B cell (primary cell): ENCODE measurements around the gene MRPL53. TPM values are rescaled to one million over a fixed set of nuclear protein-coding genes. Genes with fewer than 3 reads are reported as not detected.

Source experiments
- ATAC-seq: fragments of 200-7000 bp; cut with Tn5 transposase; one replicate; pipeline ENCODE4 v1.10.0; 2021; ENCODE audit warnings: low read depth, mild to moderate bottlenecking, moderate number of reproducible peaks, moderate library complexity
- CTCF ChIA-PET: fragments of 350-600 bp; sonication (Branson Sonifier 250); formaldehyde crosslinking; loops from one replicate; lab custom pipeline; 2021; ENCODE audit warnings: antibody characterized with exemption, inconsistent platforms; lab: Charles Lee
- POLR2A ChIA-PET: fragments of 350-600 bp; sonication (Branson Sonifier 250); formaldehyde crosslinking; loops from one replicate; lab custom pipeline; 2021; ENCODE audit warnings: antibody characterized with exemption; lab: Charles Lee
- DNase-seq: peaks from one replicate; pipeline ENCODE4 v3.0.0; 2013
- H2AFZ ChIP-seq: 2 replicates; pipeline ENCODE4 v1.6.1; 2012; ENCODE audit warnings: mild to moderate bottlenecking, low read depth, low read length; ENCODE audit not compliant: insufficient read depth, poor library complexity, severe bottlenecking
- H3K27ac ChIP-seq, 2 donors: 1 replicate in 1 of 2; 2 replicates in 1 of 2; pipeline ENCODE4 v1.5.1; 2012 to 2013; ENCODE audit warnings: low read length in 2 of 2, mild to moderate bottlenecking in 2 of 2, moderate library complexity in 1 of 2
- H3K27me3 ChIP-seq, 4 experiments: fragments of 200-600 bp in 1 of 4; sonication (generic) in 1 of 4; replicated peaks in 1 of 4; 1 replicate in 2 of 4; 2 replicates in 2 of 4; pipeline versions ENCODE4 v1.6.1 to v1.7.0; 2013 to 2016; ENCODE audit warnings: low read length in 3 of 4, mild to moderate bottlenecking in 2 of 4, mixed read lengths in 1 of 4, moderate library complexity in 1 of 4; ENCODE audit not compliant: insufficient read depth in 4 of 4, control insufficient read depth in 3 of 4; ENCODE audit errors: control extremely low read depth in 1 of 4
- H3K36me3 ChIP-seq, 2 experiments: replicated peaks in 1 of 2; 1 replicate in 1 of 2; 2 replicates in 1 of 2; pipeline versions ENCODE4 v1.6.1 to v1.7.1; 2013; ENCODE audit warnings: low read length in 1 of 2; ENCODE audit not compliant: insufficient read depth in 2 of 2, control insufficient read depth in 1 of 2; ENCODE audit errors: control extremely low read depth in 1 of 2, extremely low read depth in 1 of 2
- H3K4me1 ChIP-seq, 2 donors: fragments of 200-600 bp in 1 of 2; sonication (generic) in 1 of 2; 1 replicate in 1 of 2; 2 replicates in 1 of 2; pipeline versions ENCODE4 v1.5.1 to v1.6.1; 2013 to 2017; ENCODE audit warnings: low read length in 2 of 2; ENCODE audit not compliant: control insufficient read depth in 2 of 2, insufficient read depth in 2 of 2
- H3K4me2 ChIP-seq: replicated peaks from 2 replicates; pipeline ENCODE3; 2012; ENCODE audit warnings: mild to moderate bottlenecking, low read depth, low read length; ENCODE audit not compliant: poor library complexity, severe bottlenecking
- H3K4me3 ChIP-seq, 5 experiments: fragments of 200-600 bp in 1 of 5; sonication (generic) in 1 of 5; 1 replicate in 3 of 5; 2 replicates in 2 of 5; pipeline versions ENCODE4 v1.5.1 to v1.7.0; 2011 to 2016; ENCODE audit warnings: low read length in 4 of 5, mild to moderate bottlenecking in 4 of 5, low read depth in 2 of 5, control low read depth in 1 of 5, moderate library complexity in 1 of 5; ENCODE audit not compliant: insufficient read depth in 1 of 5; ENCODE audit errors: control extremely low read depth in 1 of 5, extremely low read depth in 1 of 5
- H3K79me2 ChIP-seq: fragments of 200-600 bp; sonication (generic); one replicate; pipeline ENCODE4 v1.6.0; 2016; ENCODE audit warnings: low read length; ENCODE audit not compliant: control insufficient read depth, insufficient read depth
- H3K9ac ChIP-seq: fragments of 200-600 bp; sonication (generic); 2 replicates; pipeline ENCODE4 v1.6.1; 2017; ENCODE audit warnings: mild to moderate bottlenecking, low read length, moderate library complexity
- H3K9me3 ChIP-seq, 3 donors: one replicate each; pipeline versions ENCODE4 v1.6.1 to v1.7.1; 2013; ENCODE audit warnings: low read length in 2 of 3; ENCODE audit not compliant: control insufficient read depth in 2 of 3, insufficient read depth in 1 of 3; ENCODE audit errors: control extremely low read depth in 1 of 3
- H4K20me1 ChIP-seq: 2 replicates; pipeline ENCODE4 v1.6.0; 2012; ENCODE audit warnings: mild to moderate bottlenecking, low read length; ENCODE audit not compliant: insufficient read depth, control insufficient read depth, poor library complexity, severe bottlenecking
- H3K27ac Mint-ChIP-seq: one replicate; pipeline ENCODE4 v1.8.0; 2021; ENCODE audit warnings: mixed read lengths
- H3K27me3 Mint-ChIP-seq: one replicate; pipeline ENCODE4 v1.8.0; 2021; ENCODE audit warnings: mixed read lengths
- H3K4me1 Mint-ChIP-seq: one replicate; pipeline ENCODE4 v1.8.0; 2021; ENCODE audit warnings: mixed read lengths
- H3K4me3 Mint-ChIP-seq: one replicate; pipeline ENCODE4 v1.8.0; 2021; ENCODE audit warnings: mixed read lengths
- H3K9me3 Mint-ChIP-seq: one replicate; pipeline ENCODE4 v1.8.0; 2022; ENCODE audit warnings: mixed read lengths; ENCODE audit not compliant: insufficient read depth
- EZH2 ChIP-seq: IDR thresholded peaks from 2 replicates; pipeline ENCODE4 v1.6.1; 2012; ENCODE audit warnings: borderline replicate concordance, low read depth, mild to moderate bottlenecking, moderate library complexity, low read length; ENCODE audit not compliant: insufficient read depth, poor library complexity, severe bottlenecking
- WGBS: methylation state at CpG from one replicate; pipeline ENCODE4 v1.1.5; 2013; ENCODE audit warnings: missing lambda C conversion rate; ENCODE audit not compliant: insufficient coverage; 5-methylcytosine and 5-hydroxymethylcytosine counted together
- intact Hi-C: fragments of 100-400 bp; cut with micrococcal nuclease; formaldehyde crosslinking; loops from one replicate; pipeline ENCODE4 v1.10.0; 2022
- polyA plus RNA-seq: library from polyadenylated mRNA; depleted of rRNA; stranded (reverse); fragments of >200 nt; gene quantifications from 2 replicates; pipeline ENCODE4 v1.2.3, GENCODE V29; 2012
- total RNA-seq, 2 donors: library from RNA; stranded (reverse); fragments of 120-200 nt in 1 of 2; gene quantifications; 1 replicate in 1 of 2; 2 replicates in 1 of 2; pipeline versions ENCODE4 v1.2.3 to v1.2.4, GENCODE V29; 2013 to 2022
- TF ChIP-seq, protein P1 (sequence below): fragments of 200-600 bp; IDR thresholded peaks from one replicate; pipeline ENCODE4 v1.8.0; 2022; ENCODE audit warnings: antibody characterized with exemption, mild to moderate bottlenecking

Gene MRPL53
- total and polyA plus RNA-seq, 2 donors (not counting 1 experiment from before 2014, with no cell fraction given), result 59.3 to 70.0 TPM

DNA sequence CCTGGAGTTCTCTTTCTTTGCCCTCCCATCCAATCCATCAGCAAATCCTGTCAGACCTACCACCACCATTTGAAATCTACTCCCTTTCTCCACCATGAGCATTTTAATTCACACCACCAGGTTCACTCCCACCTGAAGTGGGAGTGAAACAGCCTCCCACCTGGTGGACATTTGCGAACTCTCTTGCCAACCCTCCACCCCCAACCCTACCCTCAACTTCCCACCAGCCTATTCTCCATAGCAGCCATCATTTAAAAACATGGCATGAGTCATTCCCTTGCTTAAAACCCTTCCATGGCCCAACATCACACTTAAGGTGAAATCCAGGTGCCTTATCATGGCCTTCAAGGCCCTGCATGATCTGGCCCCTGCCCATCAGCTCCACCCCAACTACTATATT, 34.2 kb downstream of the MRPL53 start:
- Histone ChIP-seq H3K4me2 (no peak overlapping the region), H4K20me1 (no peaks in the 10 kb centered on the region), H3K9me3 (peaks cover 0 to 9% (median 0%) of the 10 kb centered on the region in 3 donors), H3K27ac (no peak overlapping the region), H3K36me3 (no peaks in the 10 kb centered on the region), H3K4me3 (no peak overlapping the region), H3K4me1 (peaks cover 36 to 46% of the 10 kb centered on the region in 2 donors), H3K27me3 (peaks cover 0 to 33% (median 12%) of the 10 kb centered on the region in 4 experiments), H3K9ac (no peak overlapping the region), H3K79me2 (no peaks in the 10 kb centered on the region), H2AFZ (no peak overlapping the region)
- H3K4me3 Mint-ChIP-seq, result peak overlapping the region; percentile 50
- ChIA-PET CTCF (interaction anchor here (1.5 kb wide), 1 partner anchor 16 kb away, joined by 6 read pairs; the partner anchor contains the start of genes C2orf81 and WDR54), POLR2A (no interaction called here)
- H3K4me1 Mint-ChIP-seq, result peaks cover 47% of the 10 kb centered on the region
- peaks cover 9% of the 10 kb centered on the region for H3K27me3 Mint-ChIP-seq
- ATAC-seq (no peak), DNase-seq (no peak)
- WGBS, result 75% methylated on average over 1 of the region's 1 CpG
- no peak overlapping the region for H3K27ac Mint-ChIP-seq
- no peaks in the 10 kb centered on the region for H3K9me3 Mint-ChIP-seq
- intact Hi-C loops, result no loop called here
- TF ChIP-seq, protein P1, sequence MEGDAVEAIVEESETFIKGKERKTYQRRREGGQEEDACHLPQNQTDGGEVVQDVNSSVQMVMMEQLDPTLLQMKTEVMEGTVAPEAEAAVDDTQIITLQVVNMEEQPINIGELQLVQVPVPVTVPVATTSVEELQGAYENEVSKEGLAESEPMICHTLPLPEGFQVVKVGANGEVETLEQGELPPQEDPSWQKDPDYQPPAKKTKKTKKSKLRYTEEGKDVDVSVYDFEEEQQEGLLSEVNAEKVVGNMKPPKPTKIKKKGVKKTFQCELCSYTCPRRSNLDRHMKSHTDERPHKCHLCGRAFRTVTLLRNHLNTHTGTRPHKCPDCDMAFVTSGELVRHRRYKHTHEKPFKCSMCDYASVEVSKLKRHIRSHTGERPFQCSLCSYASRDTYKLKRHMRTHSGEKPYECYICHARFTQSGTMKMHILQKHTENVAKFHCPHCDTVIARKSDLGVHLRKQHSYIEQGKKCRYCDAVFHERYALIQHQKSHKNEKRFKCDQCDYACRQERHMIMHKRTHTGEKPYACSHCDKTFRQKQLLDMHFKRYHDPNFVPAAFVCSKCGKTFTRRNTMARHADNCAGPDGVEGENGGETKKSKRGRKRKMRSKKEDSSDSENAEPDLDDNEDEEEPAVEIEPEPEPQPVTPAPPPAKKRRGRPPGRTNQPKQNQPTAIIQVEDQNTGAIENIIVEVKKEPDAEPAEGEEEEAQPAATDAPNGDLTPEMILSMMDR, result no peak
- TF ChIP-seq EZH2, result no peak

DNA sequence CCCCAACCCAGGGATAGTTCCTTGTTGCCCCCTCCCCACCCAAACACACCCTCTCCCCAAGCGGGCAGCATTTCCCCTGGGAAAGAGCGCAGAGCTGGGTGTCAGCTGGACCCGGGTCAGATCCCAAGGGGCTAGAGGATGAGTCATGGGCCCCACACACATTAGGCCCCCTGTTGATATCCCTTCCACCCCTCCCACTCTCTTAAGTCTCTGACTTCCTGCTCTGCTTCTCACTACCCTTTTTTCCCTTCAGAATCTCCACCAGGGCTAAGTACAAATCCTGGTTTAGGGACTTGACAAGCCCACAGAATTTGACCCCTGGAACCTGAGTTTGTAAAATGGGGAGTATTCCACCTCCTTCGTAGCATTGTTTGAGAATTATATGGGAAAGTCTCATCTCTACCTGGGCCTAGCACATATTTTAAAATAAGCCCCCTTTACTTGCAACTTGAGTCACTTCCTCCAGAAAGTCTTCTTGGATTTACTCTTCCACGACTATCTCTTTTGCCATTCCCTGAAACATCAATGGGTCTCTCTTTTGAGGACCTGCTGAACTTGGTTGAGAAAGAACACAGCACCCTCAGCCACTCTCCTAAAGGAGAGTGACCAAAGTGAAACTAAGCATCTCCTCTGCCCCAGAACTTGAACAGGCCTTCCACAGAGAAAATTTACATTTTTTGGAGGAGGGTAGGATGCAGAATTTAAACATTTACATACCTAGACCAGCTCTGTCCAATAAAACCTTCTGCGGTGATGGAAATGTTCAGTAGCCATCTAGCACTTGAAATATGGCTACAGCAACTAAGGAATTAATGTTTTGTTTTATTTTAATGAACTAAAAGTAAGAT, 35.4 kb downstream of the MRPL53 start:
- peaks cover 33 to 41% of the 10 kb centered on the region in 2 donors for H3K4me1 ChIP-seq
- H3K36me3 ChIP-seq, result no peaks in the 10 kb centered on the region
- ATAC-seq (peak; percentile 33), DNase-seq (no peak)
- no peak overlapping the region for H3K4me3 ChIP-seq
- H4K20me1 ChIP-seq, result no peaks in the 10 kb centered on the region
- ChIA-PET CTCF (interaction anchor here (1.5 kb wide), 1 partner anchor 15 kb away, joined by 6 read pairs; the partner anchor contains the start of genes C2orf81 and WDR54), POLR2A (no interaction called here)
- peak overlapping the region; percentile 3 for H3K4me3 Mint-ChIP-seq
- peaks cover 4% of the 10 kb centered on the region for H3K27me3 Mint-ChIP-seq
- no peak overlapping the region for H3K9ac ChIP-seq
- H3K79me2 ChIP-seq, result no peaks in the 10 kb centered on the region
- peaks cover 0 to 23% (median 7%) of the 10 kb centered on the region in 4 experiments for H3K27me3 ChIP-seq
- no peak overlapping the region for H3K4me2 ChIP-seq
- 35% methylated on average over 4 of the region's 6 CpGs for WGBS
- intact Hi-C loops, result no loop called here
- peaks cover 44% of the 10 kb centered on the region for H3K4me1 Mint-ChIP-seq
- H3K27ac Mint-ChIP-seq, result peak overlapping the region; percentile 15
- no peak for TF ChIP-seq EZH2
- H3K9me3 Mint-ChIP-seq, result no peaks in the 10 kb centered on the region
- H3K27ac ChIP-seq, result no peak overlapping the region
- H3K9me3 ChIP-seq, result peaks cover 0 to 9% (median 0%) of the 10 kb centered on the region in 3 donors
- no peak overlapping the region for H2AFZ ChIP-seq
